GM19239 (cell line): ENCODE results near the gene MCUB.
"Not testable (repeated sequence)": the region's sequence is repeated elsewhere in the genome, so short reads cannot be mapped to it uniquely, and the experiment has no call there.

Experiments
- DNase-seq: peaks from one replicate; pipeline ENCODE4 v3.0.0; 2011; ENCODE audit warnings: low spot score; ENCODE audit not compliant: insufficient read length
- FAIRE-seq: peaks from 2 replicates; lab custom pipeline; 2011; peaks lifted over from hg19 to GRCh38; lab: Jason Lieb, UNC

The MCUB gene

GRCh38 chr4:109559983-109560686 is at the start of gene MCUB:
TSS of gene MCUB (plus strand) at chr4:109560246. CDS start at chr4:109560338, 92 bp downstream.
- DNase-seq: peak; percentile 89
- peak; percentile 73 for FAIRE-seq

DNA sequence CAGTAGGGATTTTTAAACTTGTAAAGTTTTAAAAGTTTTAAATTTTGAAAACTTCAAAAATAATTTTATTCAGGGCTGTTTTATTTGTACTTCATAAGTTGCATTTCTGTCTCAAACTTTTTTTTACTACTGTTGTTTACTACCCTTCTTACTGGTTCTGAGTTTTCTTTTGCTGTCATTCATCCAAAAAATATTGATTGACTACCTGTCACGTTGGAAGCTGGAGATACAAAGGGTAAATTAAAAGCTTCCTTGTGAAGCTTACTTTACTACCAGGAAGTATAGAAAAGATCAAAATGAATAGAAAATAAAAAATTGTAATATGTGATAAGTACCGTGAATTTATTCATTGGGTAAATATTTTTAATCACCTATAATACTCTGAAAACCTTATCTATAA is 49.4 kb upstream of the MCUB start:
- FAIRE-seq: no peak

GRCh38 chr4:109511414-109511813 is 48.6 kb upstream of the MCUB start:
- DNase-seq: no peak

More for the DNA sequence above, 49.4 kb upstream of the MCUB start:
- no peak for DNase-seq

GRCh38 chr4:109513368-109513767 is 46.7 kb upstream of the MCUB start:
- not testable (repeated sequence) for DNase-seq, FAIRE-seq

More at GRCh38 chr4:109511414-109511813, 48.6 kb upstream of the MCUB start:
- no peak for FAIRE-seq

DNA sequence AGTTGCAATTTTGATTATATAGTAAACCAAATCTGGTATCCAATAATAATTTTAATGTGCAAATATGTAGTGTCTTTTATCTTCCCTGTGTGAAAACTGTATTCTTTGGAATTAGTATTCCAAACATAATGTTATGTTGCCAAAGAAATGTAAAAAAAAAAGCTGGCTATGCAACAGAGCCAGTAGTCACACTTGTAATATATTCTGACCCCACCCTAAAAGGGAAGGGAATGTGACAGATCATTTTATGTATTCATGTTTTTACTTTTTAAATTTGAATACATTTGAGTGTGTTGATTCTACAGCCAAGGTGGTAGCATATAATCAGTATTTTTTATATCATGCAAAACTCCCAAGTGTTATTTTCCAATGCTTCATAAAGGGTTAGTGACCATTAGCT is 27.9 kb upstream of the MCUB start:
- DNase-seq: no peak
- FAIRE-seq: no peak

- no peak for FAIRE-seq
- DNase-seq: no peak
Measured at GRCh38 chr4:109545401-109545800, 14.6 kb upstream of the MCUB start.

DNA sequence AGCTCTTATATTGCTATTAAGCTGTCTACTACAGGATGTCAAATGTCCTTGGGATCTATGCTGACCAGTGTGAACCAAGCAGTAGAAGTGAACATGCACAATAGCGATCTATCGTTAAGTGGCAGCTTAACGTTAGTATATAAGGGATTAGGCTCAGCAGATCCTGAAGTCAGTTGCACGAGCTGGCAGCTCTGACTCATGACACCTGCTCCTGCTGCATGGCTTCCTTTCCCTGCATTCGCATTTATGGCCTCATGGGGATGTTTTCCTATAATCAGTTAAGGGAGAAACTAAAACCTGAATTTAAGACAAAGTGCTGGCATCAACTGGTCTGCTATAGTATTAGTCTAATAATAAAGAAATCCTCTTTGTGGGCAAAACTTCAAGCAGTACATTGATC is 12.7 kb upstream of the MCUB start:
- FAIRE-seq: no peak

GRCh38 chr4:109548655-109549054 is 11.4 kb upstream of the MCUB start:
- no peak for FAIRE-seq
- DNase-seq: no peak

More for the DNA sequence above, 12.7 kb upstream of the MCUB start:
- no peak for DNase-seq

- DNase-seq: no peak
- no peak for FAIRE-seq
Measured at GRCh38 chr4:109552237-109552636, 7.8 kb upstream of the MCUB start.

DNA sequence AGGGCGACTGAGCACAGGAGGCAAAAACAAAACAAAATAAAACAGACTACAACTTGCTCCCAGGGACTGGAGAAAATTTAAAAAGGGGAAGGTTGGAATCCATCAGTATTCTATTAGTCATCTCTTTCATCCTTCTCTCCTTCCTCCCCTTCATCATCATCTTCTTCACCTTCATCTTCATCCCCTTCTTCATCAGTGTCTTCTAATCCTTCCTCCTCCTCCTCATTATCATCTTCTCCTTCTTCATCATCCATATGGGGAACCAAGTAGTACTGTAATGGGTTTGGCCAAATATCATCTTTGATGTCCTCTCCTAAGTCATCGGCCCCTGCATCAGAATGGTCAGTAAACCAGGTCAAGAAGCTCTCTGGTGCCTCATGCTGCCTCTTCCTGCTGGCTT is 6.9 kb upstream of the MCUB start:
- no peak for DNase-seq
- no peak for FAIRE-seq

DNA sequence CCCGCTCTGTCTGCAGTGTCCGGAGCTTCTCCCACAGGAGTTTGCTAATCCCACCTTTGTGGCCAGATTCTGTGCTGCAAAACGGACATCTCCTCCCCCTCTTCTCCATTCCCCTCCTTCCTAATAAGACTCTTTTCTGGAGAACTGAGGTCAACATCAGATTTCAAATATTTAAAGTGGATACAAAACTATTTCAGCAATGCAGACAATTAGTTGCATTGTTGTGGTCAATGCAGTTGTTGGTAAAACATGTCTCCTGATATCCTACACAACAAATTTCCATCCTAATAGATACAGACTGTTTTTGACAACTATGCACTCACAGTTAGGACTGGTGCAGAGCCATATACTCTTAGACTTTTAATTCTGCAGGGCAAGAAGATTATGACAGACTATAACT is 5.1 kb upstream of the MCUB start:
- no peak for FAIRE-seq
- no peak for DNase-seq

GRCh38 chr4:109557433-109557832 is 2.6 kb upstream of the MCUB start:
- FAIRE-seq (no peak), DNase-seq (no peak)

- DNase-seq, FAIRE-seq: not testable (repeated sequence)
Measured at GRCh38 chr4:109558095-109558494, 2.0 kb upstream of the MCUB start.

DNA sequence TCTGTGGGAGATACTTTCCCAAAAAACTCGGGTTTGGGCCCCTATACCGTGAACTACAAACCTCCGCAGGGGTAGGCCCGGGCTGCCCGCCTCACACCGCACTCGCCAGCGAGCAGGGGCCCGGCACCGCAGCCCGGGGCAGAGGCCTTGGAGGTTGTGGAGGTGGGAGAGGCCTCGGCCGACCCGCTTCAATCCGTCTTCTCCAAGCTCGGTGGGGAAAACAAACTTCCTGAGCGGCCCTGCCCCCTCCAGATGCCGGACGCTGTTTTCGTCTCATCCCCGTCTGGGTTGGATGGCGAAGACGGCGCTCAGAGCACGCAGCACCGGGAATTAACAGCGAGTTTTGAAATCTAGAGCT is 442 bp upstream of the MCUB start:
- DNase-seq (peak; percentile 25), FAIRE-seq (peak; percentile 28)

DNA sequence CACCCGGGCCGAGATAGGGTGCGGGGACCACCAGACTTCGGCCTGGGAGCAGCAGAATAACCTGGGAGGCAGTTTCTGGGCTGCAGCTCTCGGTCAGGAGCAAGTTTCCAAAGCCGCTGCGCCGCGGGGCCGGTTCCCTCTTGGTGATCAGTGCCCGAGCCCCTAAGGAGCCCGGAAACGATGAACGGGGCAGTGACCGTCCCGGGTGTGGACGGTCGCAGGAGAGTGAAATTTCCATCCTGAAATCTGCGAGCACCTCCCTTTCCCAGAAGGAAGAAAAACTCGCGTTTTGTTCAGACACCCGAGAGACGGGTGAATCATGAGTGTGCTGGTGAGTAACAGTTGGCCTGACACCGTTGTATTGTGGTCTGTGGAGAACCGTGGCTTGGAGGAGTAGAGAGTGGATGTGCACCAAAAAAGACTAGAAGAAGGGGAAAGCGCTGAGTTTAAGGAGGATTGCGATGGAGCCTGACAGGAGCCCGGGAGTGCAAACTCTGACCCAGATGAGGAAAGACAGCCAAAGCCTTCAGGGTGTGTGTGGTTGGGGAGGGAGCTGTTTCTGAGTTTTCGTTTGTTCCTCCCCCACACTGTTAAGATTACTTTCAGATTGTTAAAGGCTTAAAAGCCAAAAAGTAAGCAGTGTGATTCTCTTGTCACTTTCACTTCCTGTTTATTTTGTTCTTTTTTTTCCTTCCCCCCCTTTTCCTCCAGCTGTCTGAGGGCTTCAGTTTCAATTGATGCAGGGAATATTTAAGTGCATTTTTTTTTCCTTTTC is 828 bp downstream of the MCUB start:
- peak; percentile 71 for DNase-seq
- FAIRE-seq: peak; percentile 99

DNA sequence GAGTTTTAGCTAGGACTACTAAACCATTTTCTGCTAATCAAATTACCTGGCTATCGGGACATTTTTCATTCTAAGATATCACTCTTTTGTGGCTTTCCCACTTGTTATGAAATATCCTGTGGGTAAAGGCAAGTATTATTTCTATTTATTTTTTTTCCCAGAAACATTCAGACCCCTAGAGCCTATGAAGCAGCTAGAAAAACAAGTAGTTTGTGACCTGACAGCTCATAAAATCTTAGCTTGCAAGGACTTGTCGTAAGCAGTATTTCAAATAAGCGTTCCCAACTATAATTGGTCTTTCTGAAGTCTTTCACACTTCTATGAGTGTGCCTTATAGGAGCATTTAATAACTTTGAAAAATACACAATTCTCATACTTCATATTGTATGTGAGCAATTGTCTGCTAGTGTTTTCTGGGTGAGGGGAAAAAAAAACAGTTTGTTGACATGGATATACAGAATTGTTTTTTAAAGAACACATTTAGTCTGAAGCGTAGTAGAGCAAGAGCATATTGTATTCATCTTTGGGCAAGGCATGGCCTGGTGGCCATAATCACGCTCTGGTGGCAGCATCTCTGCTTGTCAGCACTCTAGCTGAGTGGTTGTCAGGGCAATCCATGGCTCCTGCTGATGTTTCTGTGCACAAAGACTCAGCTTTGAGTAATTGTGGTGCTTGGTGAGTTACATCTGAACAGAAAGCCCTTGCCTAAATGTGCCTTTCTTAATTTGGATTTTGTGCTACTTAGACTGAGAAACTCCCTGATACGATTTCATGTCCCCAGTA is 2.6 kb downstream of the MCUB start:
- FAIRE-seq: no peak
- no peak for DNase-seq

DNA sequence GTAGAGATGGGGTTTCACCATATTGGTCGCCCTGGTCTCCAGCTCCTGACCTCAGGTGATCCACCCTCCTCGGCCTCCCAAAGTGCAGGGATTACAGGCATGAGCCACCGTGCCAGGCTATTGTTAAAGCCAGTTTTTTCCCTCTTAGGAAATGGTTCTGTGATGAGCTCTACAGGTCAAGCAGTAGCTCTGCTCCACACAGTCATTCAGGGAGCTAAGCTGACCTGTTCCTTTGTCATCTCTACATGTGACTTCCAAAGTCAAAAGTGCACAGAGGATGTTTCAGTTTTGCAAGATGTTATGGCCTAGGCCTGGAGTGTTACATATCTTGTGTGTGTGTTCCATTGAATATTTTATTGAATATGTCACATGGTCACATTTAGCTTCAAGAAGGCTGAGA is 11.4 kb downstream of the MCUB start:
- no peak for FAIRE-seq
- no peak for DNase-seq

DNA sequence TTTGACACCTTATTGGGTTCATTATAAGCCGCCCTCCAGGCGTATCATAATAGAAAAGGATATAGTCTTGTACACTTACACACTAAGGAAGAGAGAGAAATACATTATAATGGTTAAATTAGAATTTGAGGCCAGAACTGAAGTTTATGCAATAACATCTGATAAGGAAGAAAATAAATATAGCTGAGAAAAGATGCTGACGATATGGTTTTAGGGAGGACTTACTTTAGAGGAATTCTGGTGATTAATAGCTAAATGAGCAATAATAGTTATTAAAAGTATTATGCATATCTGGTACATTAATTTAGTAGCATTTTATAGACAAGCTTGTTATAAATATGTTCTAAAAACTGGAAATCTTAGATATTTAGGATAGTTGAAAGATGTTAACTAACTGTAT is 12.1 kb downstream of the MCUB start:
- no peak for DNase-seq
- FAIRE-seq: no peak

- FAIRE-seq (no peak), DNase-seq (no peak)
Measured at GRCh38 chr4:109574443-109574850, 14.4 kb downstream of the MCUB start.

GRCh38 chr4:109574931-109575804 is 15.1 kb downstream of the MCUB start:
- FAIRE-seq (no peak), DNase-seq (no peak)
